ACHN (cell line): ENCODE measurements around the gene MOGAT1.
"Not testable (repeated sequence)": the region's sequence is repeated elsewhere in the genome, so short reads cannot be mapped to it uniquely, and the experiment has no call there.

ENCODE experiments used
- DNase-seq: peaks from one replicate; pipeline ENCODE4 v3.0.0-alpha.2; 2015
- in situ Hi-C: cut with HindIII; loops from 2 replicates; pipeline ENCODE4 v1.10.0; 2017; ENCODE audit warnings: low sequenced_read_pairs, low pct_ligation_motif_present, low pct_unique_long_range_greater_than_20kb

The MOGAT1 gene

GRCh38 chr2:222754324-222754930 lies 83.0 kb downstream of the MOGAT1 start:
- in situ Hi-C loops: no loop called here
- DNase-seq: no peak

GRCh38 chr2:222755593-222755992 lies 84.1 kb downstream of the MOGAT1 start:
- DNase-seq, in situ Hi-C loops: not testable (repeated sequence)

GRCh38 chr2:222756362-222756831 lies 84.9 kb downstream of the MOGAT1 start:
- in situ Hi-C loops: no loop called here
- DNase-seq: no peak

- DNase-seq: peak; percentile 66
- in situ Hi-C loops: no loop called here
These were observed 85.6 kb downstream of the MOGAT1 start for GRCh38 chr2:222756951-222757650.
